Measurements from ENCODE around the gene KCNK4. TPM values are rescaled to one million over a fixed set of nuclear protein-coding genes. Genes with fewer than 3 reads are reported as not detected.

The KCNK4 gene
- polyA plus RNA-seq, 1 donor (not counting 4 experiments of a cell fraction or from before 2014, with no cell fraction given), result not detected

DNA sequence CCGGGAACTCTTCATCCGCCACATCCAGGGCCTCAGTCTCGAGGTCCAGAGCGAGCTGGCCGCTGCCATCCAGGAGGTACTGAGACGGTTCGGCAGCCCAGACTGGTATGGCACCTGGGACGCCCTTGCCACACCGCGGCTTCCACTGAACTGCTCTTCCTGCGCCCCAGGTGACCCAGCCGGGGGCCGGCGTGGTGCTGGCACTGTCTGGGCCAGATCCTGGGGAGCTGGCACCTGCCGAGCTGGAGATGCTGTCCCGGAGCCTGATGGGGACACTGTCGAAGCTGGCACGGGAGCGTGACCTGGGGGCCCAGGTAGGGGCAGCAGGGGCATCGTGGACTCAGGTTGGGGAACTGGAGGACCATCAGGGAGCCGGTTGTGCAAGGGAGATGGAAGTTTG is 50.3 kb downstream of the KCNK4 start:
- no peak for FAIRE-seq
- Histone ChIP-seq H3K9ac (ENCODE audit: control insufficient read depth, extremely low read depth, insufficient read depth, low read length) (no peak overlapping the region), H2AFZ (ENCODE audit: control insufficient read depth, low read length) (no peak overlapping the region), H3K79me2 (ENCODE audit: control insufficient read depth, insufficient read depth, low read length) (no peaks in the 10 kb centered on the region), H4K20me1 (ENCODE audit: control insufficient read depth, extremely low read depth, insufficient read depth, low read length) (no peaks in the 10 kb centered on the region), H3K27me3 (ENCODE audit: control insufficient read depth, extremely low read depth, insufficient read depth, low read length) (no peaks in the 10 kb centered on the region), H3K4me2 (ENCODE audit: control insufficient read depth, extremely low read depth, insufficient read depth, low read depth, low read length) (no peak overlapping the region), H3K9me3 (ENCODE audit: control insufficient read depth, low read depth, low read length) (no peaks in the 10 kb centered on the region), H3K4me1 (ENCODE audit: control insufficient read depth, extremely low read depth, insufficient read depth, low read length) (peaks cover 11% of the 10 kb centered on the region), H3K4me3 (ENCODE audit: control insufficient read depth in 2 of 3, extremely low read depth in 1 of 3, insufficient read depth in 2 of 3, low read depth in 1 of 3, low read length in 3 of 3) (no peak overlapping the region), H3K9me1 (ENCODE audit: control insufficient read depth, extremely low read depth, insufficient read depth, low read length) (no peaks in the 10 kb centered on the region), H3K27ac (ENCODE audit: control insufficient read depth, insufficient read depth, low read length) (no peak overlapping the region), H3K36me3 (ENCODE audit: control insufficient read depth in 2 of 2, extremely low read depth in 1 of 2, insufficient read depth in 2 of 2, low read length in 2 of 2) (no peaks in the 10 kb centered on the region)
- DNase-seq (ENCODE audit: low read depth, low spot score), result no peak
- dilution Hi-C loops (cut with MboI; ENCODE audit: extremely low pct_ligation_motif_present, low sequenced_read_pairs), result no loop called here
- TF ChIP-seq, protein P1, sequence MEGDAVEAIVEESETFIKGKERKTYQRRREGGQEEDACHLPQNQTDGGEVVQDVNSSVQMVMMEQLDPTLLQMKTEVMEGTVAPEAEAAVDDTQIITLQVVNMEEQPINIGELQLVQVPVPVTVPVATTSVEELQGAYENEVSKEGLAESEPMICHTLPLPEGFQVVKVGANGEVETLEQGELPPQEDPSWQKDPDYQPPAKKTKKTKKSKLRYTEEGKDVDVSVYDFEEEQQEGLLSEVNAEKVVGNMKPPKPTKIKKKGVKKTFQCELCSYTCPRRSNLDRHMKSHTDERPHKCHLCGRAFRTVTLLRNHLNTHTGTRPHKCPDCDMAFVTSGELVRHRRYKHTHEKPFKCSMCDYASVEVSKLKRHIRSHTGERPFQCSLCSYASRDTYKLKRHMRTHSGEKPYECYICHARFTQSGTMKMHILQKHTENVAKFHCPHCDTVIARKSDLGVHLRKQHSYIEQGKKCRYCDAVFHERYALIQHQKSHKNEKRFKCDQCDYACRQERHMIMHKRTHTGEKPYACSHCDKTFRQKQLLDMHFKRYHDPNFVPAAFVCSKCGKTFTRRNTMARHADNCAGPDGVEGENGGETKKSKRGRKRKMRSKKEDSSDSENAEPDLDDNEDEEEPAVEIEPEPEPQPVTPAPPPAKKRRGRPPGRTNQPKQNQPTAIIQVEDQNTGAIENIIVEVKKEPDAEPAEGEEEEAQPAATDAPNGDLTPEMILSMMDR (optimal IDR thresholded peaks at IDR 0.05 in 1 of 3, IDR thresholded peaks at IDR 0.05 in 1 of 3, conservative IDR thresholded peaks at IDR 0.05 in 1 of 3; ENCODE audit: extremely low read depth in 1 of 3, insufficient read depth in 2 of 3, low read length in 3 of 3), result no peak
- no peak for TF ChIP-seq EZH2 (IDR thresholded peaks at IDR 0.05; ENCODE audit: low read length)

DNA sequence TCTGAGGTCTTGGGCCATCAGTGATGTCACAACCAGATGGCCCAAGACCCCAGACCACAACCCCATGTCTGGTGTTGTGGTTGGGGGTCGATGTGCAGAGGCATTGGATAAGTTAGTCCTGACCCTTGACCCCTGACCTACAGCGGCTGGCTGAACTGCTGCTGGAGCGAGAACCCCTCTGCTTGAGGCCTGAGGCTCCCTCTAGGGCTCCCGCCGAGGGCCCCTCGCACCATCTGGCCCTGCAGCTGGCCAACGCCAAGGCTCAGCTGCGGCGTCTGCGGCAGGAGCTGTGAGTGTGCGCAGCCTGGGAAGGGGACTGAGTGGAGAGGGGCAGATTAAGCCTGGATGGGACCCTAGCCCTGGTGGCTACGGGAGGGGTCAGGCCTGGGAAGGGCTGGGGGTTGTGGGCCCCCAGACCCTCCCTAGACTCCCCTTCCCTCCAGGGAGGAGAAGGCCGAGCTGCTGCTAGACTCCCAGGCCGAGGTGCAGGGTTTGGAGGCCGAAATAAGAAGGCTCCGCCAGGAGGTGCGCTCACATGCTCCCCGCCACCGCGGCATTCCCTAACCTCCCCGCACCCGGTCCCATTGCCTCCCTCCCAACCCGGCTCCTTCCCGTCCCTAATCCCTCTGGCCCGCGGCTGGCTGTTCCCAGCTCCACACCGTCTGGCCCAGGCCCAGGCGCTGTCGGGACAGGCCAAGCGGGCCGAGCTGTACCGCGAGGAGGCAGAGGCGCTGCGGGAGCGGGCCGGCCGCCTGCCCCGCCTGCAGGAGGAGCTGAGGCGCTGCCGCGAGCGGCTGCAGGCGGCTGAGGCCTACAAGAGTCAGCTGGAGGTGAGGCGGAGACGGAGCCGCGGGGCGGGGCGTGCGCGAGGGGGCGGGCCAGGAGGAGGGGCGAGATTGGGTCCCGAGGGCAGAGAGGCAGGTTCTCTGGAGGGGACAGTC is 51.0 kb downstream of the KCNK4 start:
- no peaks in the 10 kb centered on the region for H3K79me2 ChIP-seq (ENCODE audit: control insufficient read depth, insufficient read depth, low read length)
- peak overlapping the region; percentile 79 for H3K4me2 ChIP-seq (ENCODE audit: control insufficient read depth, extremely low read depth, insufficient read depth, low read depth, low read length)
- FAIRE-seq (no peak), DNase-seq (ENCODE audit: low read depth, low spot score) (no peak)
- H3K9me1 ChIP-seq (ENCODE audit: control insufficient read depth, extremely low read depth, insufficient read depth, low read length), result no peaks in the 10 kb centered on the region
- no peaks in the 10 kb centered on the region for H4K20me1 ChIP-seq (ENCODE audit: control insufficient read depth, extremely low read depth, insufficient read depth, low read length)
- H3K4me1 ChIP-seq (ENCODE audit: control insufficient read depth, extremely low read depth, insufficient read depth, low read length), result peaks cover 13% of the 10 kb centered on the region
- TF ChIP-seq, protein P1 (optimal IDR thresholded peaks at IDR 0.05 in 1 of 3, IDR thresholded peaks at IDR 0.05 in 1 of 3, conservative IDR thresholded peaks at IDR 0.05 in 1 of 3; ENCODE audit: extremely low read depth in 1 of 3, insufficient read depth in 2 of 3, low read length in 3 of 3), result peak in 2 of 3 experiments; percentile 57 to 58
- TF ChIP-seq EZH2 (IDR thresholded peaks at IDR 0.05; ENCODE audit: low read length), result no peak
- peak overlapping the region; percentile 77 for H3K27ac ChIP-seq (ENCODE audit: control insufficient read depth, insufficient read depth, low read length)
- peak overlapping the region; percentile 34 to 61 (median 53) for H3K4me3 ChIP-seq (ENCODE audit: control insufficient read depth in 2 of 3, extremely low read depth in 1 of 3, insufficient read depth in 2 of 3, low read depth in 1 of 3, low read length in 3 of 3)
- H3K36me3 ChIP-seq (ENCODE audit: control insufficient read depth in 2 of 2, extremely low read depth in 1 of 2, insufficient read depth in 2 of 2, low read length in 2 of 2), result no peaks in the 10 kb centered on the region
- H3K27me3 ChIP-seq (ENCODE audit: control insufficient read depth, extremely low read depth, insufficient read depth, low read length), result no peaks in the 10 kb centered on the region
- no peaks in the 10 kb centered on the region for H3K9me3 ChIP-seq (ENCODE audit: control insufficient read depth, low read depth, low read length)
- dilution Hi-C loops (cut with MboI; ENCODE audit: extremely low pct_ligation_motif_present, low sequenced_read_pairs), result no loop called here
- H2AFZ ChIP-seq (ENCODE audit: control insufficient read depth, low read length), result peak overlapping the region; percentile 71
- H3K9ac ChIP-seq (ENCODE audit: control insufficient read depth, extremely low read depth, insufficient read depth, low read length), result peak overlapping the region; percentile 78
